CD4-positive, alpha-beta T cell treated with Interleukin-4 for 4 hours (primary cell): ENCODE data around the gene SLC6A12.

Source experiments
- DNase-seq: peaks from one replicate; pipeline ENCODE4 v3.0.0-alpha.2; 2020

SLC6A12 gene

DNA sequence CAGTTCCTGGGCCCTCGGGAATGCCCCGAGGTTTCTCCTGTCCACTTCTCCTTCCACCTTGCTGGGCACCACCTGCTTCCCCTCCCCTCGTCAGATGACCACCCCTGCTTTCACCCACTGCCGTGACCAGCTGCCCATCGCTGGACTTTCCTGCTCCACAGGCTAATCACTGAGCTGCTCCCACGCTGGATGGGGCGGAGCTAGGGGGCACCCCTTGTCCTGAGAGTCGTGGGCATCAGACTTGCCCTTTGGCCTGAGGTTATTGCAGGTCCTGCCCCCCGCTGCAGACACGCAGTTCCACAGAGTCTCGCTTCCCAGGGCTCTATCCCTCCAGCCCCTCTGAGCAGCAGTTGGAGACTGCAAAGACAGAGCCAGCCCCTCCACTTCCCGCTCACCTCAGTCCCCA, 427 bp downstream of the SLC6A12 start:
- DNase-seq, result no peak

DNA sequence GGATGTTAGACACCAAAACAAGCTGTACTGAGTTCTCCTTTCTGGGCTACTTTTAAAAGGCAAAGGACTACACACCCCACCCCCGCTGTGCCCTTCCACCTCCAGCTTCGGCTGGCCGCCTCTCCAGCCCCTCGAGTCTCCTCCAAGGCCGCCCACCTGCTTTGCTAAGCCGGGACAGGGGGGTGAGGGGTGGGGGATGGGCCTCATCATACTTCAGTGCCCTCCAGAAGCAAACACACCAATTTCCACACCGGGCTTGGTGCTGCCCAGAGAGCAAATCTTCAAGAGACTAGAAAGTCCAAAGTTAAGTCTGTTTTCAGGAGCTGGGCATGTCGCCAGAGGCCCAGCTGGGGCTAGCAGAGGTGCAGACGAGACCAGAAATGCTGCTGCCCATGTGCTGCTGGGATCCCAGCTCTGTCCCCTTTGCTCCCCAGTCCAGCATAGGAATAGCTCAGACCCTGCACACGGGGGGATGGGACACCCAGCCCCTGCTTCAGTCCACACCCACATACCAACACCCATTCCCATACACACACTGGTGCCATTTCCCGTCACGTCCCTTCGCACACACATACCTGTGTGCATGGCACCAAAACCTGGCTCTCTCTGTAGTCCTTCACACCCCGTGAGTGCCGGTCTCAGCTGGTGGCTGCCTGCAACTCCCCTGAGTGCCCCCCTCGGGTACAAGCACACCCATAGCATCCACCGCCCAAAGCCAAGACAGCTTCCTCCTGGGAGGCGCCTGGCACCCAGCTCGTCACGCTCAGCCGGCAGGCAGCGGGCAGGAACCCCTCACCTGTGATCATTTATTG, 1.0 kb downstream of the SLC6A12 start:
- no peak for DNase-seq

DNA sequence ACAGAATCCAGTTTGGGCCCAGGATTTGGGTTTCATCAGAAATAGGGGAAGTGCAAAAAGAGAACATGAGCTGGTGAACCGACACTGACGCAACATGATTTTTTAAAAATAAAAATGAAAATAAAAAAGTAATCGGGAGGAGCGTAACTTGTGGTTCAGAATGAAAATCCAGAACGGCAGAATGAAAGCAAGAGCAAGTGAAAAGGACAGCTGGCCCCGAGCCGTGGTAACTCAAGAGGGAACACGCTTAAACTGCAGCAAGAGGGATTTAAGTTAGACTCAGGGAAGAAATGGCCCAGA, 1.6 kb downstream of the SLC6A12 start:
- DNase-seq, result no peak

DNA sequence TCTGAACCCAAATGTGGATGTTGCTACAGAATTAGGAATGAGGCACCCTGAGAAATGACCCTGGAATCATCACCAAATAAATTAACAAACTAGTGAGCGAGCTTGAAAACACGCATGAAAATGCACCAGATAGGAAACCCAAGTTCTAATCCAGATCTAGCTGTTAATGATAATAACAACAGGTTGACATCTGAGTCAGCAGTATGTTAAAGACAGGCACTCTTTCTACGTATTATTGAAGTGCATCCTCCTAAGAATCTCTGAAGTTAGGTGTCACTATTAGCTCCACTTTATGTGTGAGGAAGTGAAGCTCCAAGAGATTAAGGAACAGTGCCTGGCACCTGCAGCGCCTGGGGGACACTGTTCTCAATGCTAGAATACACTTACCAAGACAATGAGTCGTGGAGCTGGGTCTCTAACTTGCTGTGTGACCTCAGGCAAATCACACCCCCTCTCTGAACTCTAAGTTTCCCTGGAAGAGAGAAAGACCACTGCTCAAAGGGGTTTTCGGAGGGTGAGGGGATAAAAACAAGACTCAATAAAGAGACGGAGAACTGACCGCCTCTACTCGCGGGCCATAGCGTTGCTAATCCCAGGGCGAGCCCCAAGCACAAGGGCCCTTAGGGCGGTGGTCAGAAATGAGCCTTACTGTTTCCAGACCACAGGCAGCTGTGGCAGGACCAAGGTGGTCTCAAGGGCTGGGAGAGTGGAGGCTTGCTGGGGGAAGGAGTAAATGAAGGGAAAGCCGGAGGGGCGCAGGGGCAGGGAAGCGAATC, 2.1 kb downstream of the SLC6A12 start:
- DNase-seq, result no peak

DNA sequence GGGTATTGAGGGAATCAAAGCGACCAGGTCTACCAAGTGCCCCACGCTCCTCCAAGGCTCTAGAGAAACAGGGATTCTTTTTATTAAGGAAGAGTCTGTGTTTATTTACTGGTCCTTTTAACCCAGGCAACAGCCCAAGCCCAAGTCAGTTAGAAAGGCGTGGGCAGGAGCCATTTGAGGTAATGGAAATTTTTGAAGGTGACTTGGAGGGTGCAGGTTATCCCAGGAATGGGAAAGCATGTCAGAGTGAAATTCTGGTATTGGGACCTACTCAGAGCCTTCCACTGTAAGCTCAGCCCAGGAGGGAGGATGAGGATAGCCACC, 2.9 kb downstream of the SLC6A12 start:
- DNase-seq, result no peak

DNA sequence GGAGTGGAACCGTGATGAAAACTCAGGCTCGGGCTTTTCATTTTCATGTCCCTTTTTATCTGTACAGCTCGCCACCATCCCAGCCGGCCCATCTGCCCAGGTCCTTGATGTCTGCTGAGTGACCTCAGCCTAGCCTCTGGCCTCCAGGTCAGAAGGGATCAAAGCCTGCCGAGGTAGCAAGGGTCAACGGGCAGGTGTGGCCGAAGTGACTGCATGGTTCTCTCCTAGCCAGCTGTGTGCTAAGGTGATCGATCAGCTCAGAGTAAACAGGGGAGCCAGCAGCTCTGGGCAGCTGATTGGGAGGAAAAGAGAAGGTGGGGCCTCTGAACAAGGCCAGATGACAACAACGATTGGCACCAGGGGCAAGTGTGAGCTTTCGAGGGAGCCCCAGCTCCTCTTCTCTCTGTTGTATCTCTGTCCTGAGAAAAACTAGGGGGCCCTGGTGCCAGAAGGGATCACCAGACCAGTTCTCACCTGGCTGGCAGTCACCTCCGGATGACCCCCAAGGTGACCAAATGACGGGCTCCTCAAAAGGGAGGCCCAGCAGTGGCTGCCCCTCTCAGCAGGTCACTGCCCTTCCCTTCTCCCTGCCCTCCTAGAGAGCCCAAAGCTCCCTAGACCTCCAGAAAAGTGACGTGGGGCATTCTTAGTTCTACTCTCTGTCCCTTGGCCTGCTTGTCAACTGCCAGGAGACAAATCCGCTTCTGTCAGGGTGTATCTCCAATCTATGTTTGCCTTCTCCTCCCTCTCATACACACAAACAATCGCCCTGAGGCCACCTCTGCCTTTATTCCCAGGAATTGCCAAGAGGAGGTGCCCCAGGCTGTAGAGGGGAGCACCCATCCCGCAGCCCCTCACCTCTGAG, 3.4 kb downstream of the SLC6A12 start:
- no peak for DNase-seq

DNA sequence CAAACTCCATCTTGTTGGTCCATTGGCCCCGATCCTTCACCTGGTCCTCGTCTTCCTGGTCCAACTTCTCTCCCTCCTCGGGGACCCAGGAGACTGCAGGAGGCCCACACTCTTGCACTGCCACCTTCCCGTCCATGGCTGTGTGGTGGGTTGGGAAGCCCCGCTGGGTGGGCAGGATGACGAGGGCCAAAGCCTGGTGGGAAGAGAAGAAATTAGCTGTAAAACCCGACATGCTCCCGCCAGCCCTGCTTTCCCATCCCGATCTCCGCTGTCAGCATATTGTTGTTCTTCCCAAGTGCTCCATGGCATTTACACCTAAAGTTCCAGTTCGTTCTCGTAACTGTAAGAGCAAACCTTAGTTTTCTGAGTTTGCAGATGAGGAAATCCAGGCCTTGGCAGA, 4.1 kb downstream of the SLC6A12 start:
- no peak for DNase-seq

DNA sequence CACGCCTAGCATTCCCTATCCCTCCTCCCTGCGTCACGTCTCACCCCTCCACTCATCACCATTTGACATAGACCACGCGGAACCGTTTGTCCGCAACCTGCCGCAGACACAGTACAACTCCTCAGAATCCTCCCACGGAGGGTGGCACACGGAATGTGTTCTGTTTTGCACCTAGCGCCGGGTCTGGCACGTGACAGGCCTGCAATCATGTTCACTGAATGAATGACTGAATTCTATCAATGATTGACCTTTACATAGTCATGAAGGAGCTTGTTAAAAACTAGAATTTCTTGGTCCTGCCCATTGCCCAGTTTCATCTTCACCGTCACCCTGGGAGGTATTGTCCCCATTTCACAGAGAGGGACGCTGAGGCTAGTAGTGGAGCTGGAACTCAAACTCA, 4.7 kb downstream of the SLC6A12 start:
- DNase-seq, result no peak

DNA sequence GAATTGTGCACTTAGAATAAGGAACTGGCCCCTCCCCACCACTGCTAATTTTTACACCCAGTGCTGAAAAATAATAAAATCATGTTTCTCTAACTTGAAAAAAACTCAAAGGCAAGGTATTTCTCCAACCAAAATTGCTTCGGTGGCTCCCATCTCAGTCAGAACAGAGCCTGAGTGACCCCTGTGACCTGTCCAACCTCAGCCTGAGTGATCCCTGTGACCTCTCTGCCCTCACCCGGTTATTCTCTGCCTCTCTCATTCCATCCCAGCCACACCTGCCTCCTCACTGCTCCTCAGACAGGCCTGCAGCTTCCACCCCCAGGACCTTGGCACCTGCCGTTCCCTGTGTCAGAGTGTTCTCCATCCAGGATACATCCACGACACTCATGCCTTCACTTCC, 5.1 kb downstream of the SLC6A12 start:
- DNase-seq, result no peak

DNA sequence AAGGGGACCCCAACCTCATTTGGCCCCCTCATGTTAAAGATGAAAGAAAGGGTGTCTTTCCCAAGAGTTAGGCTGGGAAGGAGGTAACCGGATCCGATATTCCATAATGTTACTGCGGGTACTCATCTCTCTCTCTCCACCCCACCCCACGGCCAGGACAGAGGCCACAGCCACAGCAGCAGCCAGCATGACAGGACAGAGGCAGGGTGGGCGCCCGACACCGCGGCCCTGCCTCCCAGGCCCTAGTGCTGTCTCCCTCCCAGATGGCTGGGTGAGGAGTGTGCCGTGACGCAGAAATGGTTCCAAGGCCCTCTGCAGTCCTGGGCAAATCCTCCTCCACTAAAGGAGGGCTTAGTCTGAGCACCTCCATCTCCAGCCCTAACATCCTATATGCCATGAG, 6.2 kb downstream of the SLC6A12 start:
- no peak for DNase-seq

DNA sequence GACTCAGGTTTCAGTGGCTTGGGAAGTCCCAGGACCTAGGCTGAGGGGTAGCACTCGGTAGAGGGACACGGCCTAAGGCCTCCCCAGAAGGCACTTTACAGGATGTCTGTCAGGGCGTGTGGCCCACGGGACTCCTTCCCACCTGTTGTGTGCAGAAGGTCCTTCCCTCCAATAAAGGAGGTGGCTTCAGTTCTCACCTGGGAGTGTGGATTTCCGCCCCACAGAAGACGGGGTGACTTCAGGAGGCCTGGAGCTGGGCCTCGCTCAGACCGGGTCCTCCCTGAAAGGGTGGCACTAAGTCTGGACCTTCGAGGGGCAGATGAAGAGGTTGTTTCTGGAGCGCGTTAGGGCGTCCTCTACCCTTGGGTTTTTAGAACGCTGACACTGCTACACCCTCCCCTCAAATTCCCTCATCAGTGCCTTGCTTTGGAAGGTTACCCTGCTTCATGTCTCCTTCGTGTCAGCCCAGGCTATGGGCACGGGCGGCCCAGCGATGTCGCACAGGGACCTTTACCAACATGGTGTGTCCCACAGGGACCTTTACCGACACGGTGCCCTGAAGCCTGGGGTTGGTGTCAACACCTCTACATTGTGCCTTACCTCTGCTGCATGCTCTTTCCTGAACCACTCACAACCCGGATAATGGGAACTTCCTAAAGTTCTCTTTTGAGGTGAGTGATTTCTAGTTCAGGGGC, 7.1 kb downstream of the SLC6A12 start:
- no peak for DNase-seq

DNA sequence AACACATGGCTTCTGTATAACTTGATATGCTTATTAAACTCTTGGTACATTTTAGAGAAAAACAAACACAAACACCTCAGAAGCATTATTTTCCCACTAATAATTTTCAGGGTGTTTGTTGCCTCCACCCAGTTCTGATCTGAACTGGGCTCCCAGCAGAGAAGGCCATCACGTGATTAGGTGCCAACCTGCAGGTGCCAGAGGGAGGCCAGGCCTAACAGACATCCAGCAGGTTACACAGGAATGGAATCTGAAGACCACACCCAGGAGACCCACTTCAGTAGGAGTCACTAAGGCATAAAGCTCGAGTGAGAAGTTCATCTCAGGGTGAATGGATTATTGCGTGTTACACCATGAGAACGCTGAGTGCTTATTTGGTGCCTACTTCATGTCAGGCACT, 8.9 kb downstream of the SLC6A12 start:
- DNase-seq, result no peak

DNA sequence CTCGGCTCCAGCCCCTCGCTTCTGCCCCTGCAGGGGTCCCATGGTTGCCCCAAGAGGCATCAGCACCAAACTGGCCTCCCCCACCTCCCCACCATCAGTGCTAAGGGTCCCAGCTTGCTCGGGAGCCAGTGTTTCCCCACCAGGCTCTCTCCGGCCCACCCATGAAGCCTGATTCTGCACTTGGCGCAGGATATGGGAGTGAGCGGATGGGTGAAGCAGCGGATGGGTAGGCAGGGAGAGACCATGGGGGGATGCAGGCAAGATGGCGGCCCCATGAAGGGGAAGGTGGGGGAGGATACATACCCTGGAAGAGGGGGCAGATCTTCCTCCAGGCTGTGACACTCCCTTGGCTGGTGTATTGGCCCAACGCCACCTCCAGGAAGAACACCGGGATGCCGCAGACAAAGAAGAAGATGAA, 9.7 kb downstream of the SLC6A12 start:
- no peak for DNase-seq

DNA sequence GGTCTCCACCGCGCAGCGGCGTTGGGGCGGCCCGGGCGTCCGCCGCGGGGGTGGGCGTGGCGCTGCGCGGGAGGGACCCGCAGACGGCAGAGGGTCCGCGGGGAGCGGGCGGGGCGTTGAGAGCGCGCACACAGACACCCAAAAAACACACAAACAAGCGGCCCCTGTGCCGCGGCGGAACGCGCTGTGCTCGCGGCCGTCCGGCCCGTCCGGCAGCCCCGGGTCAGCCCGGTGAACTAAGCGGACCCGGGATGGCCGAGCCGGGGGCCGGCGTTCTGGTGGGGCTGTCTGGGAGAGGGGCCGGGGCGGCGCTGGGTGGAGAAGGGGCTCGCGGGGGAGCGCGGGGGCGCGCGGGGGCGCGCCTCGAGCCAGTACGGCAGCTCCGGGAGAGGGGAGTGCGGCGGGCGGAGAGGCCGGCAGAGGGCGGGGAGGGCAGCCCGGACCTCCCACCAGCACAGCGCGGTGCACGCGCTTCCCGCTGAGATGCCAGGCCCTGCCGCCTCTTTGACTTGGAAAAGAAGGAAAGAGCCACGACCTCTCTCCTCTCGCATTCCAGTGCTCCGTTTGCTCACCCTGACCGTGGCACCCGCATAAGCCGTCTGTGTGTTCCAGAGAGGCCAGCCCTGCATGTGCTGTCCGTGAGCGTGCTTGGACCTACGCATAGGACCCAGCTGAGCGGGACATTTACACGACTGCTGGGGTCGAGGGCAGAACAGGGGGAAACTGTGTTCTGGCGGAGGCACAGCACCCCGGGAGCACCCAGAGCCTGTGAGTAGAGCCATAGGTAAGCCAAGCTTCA, 10.3 kb downstream of the SLC6A12 start:
- no peak for DNase-seq

DNA sequence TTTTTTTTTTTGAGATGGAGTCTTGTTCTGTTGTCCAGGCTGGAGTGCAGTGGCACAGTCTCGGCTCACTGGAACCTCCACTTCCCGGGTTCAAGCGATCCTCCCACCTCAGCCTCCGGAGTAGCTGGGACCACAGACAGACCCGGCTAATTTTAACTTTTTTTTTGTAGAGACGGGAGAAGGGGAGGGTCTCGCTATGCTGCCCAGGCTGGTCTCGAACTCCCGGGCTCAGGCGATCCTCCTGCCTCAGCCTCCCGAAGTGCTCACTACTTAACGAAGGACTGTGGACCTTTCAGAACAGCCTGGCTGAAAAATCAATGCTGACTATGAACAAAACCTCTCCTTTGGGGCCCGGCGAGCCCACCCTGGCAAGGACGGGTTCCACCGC, 10.9 kb downstream of the SLC6A12 start:
- DNase-seq, result no peak

DNA sequence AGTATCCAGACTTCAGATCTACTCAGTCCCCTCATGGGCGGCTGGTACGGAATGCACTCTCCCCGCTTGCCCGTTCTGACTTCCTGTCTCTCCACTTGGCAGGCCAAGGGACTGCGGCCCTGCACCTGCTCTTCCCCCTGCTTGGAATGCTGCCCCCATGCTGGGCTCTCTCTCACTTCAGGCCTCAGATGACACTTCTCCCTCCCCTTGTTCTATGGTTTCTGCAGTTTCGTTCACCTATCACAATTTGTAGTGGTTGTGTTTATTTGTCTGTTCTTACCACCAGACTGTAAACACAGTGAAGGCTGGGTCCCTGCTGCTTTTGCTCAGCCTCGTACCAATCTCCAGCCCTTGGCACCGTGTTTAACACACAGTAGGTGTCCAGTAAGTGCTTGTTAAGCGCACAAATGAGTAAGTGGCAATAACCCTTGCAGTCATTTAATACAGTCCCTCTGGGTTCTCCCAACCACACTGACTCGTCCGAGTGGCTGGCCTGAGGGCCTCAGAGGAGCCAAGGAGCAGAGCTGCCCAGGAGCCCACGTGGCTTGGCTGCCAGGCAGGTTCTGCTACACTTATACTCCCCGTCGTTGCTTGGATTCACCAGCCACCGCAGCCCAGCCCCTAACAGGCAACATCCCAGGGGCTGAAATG, 11.8 kb downstream of the SLC6A12 start:
- no peak for DNase-seq

DNA sequence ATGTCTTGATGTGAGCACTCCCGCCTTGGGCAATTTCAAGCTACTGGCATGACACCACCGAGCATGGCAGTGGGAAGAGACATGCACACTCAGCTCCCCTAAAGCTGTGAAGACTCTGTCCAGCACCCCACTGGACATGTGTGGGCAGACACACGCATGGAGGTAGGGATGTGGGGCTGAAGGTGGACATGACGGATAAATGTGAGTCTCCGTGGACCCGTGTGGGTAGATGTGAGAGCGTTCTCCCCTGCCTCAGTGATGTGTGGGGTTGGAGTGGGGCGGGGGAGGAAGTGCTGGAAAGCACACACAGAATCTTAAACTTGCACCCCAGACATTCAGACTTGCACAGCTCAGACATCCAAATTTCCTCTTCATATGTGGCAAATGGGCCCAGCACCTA, 12.6 kb downstream of the SLC6A12 start:
- no peak for DNase-seq

DNA sequence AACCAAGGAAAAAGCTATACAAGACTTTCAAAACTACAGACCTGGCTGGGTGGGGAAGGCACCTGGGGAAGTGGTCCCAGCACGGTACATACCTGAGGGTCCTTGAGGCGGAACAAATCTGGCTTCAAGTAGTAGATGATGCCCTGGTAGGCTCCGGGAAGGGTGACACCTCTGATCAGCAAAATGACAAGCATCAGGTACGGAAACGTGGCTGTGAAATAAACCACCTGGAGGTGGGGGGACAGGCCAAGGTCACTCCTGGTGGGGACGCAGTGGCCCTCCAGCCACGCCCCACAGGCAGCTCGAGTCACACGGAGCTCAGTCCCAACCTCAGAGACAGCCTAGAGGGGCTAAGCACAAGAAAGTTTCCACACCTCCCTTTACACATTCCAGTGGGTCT, 15.3 kb downstream of the SLC6A12 start:
- DNase-seq, result no peak

DNA sequence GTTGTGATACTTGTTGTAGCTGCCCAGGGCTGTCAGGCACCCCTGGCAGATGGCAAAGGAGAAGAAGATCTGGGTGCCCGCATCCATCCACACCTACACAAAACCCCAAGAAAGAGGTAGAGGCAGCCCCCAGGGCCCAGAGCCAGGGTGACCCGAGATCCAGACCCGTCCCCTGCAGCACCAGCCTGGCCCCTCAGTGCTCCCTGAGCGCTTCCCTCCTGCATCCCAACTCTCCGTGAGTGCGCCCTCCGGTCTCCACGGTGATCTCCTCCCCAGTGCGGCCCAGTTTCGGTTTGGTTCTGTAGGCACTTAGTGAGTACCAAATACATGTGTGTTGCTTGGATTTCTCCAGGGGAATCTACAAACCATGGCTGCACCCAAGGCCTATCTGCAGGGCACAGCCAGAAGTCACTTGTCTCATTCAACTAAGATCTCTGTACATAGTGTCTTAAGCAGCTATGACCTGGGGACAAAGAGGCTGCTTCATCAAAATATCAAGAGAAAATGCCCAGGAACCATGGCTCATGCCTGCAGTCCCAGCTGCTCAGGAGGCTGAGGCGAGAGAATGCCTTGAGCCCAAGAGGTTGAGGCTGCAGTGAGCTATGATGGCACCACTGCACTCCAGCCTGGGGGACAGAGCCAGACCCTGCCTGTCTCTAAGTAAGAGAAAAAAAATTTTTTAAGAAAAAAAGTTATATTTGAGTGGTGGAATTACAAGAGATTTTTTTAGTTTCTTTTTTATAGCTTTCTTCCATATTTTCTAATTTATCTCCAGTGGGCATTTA, 15.9 kb downstream of the SLC6A12 start:
- DNase-seq, result no peak

DNA sequence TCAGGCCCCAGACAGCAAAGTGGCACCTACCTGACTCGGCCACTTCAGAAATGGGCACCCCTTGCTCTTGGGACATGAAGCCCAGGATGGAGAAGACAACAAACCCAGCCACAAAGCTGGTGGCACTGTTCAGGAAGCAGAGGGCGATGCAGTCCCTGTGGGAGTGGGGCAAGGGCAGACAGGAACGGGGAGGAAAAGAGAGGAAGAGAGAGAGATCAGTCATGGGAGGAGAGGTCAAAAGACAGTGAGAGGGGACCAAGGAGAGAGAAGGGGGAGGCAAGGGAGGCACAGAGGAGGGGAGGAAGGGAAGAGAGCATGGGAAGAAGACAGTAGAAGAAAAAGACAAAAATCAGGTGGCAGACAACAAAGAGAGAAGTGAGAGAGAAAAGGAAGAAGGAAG, 16.6 kb downstream of the SLC6A12 start:
- no peak for DNase-seq

DNA sequence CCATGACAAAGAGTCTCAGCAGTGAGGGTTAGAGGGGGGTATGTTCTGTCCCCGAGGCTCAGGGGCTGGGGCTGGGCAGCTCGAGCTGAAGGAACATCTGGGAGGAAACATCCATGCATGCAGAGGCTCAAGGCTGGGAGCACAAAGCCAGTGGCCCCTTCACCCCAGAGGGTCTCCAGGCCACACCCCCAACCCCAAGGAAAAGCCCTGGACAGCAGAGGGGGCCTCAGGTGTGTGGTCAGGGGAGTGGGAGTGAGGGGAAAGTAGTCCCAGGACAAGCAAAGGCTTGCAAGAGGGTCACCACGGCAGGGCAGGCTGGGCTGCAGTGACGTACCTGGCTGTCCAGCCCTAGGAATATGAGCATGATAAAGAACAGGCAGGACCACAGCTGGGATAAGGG, 17.5 kb downstream of the SLC6A12 start:
- DNase-seq, result no peak
